ENCODE data around the gene LRRFIP1.
"Not testable (repeated sequence)": the region's sequence is repeated elsewhere in the genome, so short reads cannot be mapped to it uniquely, and the experiment has no call there.

The LRRFIP1 gene

GRCh38 chr2:237604391-237604790, 23.0 kb upstream of the LRRFIP1 start:
- TF ChIP-seq CTCF (IDR thresholded peaks at IDR 0.05; ENCODE audit: low read depth, low read length): no peak
- H3K4me3 ChIP-seq (replicated peaks in 1 of 2; ENCODE audit: low read depth in 2 of 2, low read length in 2 of 2): no peak overlapping the region
- no peak for DNase-seq (ENCODE audit: low read depth in 2 of 2)

DNA sequence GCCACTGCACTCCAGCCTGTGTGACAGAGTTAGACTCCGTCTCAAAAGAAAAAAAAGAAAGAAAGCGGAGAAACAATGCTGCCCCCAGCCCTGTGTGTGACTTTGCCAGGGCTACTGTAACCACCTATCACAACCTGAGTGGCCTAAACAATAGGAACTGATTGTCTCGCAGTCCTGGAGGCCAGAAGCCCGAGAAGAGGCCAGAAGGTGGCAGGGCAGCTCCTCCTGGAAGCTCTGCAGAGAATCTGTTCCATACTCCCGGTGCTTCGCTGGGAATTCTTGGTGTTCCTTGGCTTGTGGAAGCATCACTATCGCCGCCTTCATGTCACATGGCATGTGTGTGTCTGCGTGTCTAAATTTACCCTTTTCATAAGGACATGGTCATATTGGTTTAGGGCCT, 22.4 kb upstream of the LRRFIP1 start:
- DNase-seq (ENCODE audit: low read depth in 2 of 2): peak; percentile 61 to 68
- no peak overlapping the region for H3K4me3 ChIP-seq (replicated peaks in 1 of 2; ENCODE audit: low read depth in 2 of 2, low read length in 2 of 2)
- TF ChIP-seq CTCF (IDR thresholded peaks at IDR 0.05; ENCODE audit: low read depth, low read length): peak; percentile 52

- DNase-seq (ENCODE audit: low read depth in 2 of 2); H3K4me3 ChIP-seq (replicated peaks in 1 of 2; ENCODE audit: low read depth in 2 of 2, low read length in 2 of 2): not testable (repeated sequence)
Measured at GRCh38 chr2:237606522-237606921, 20.9 kb upstream of the LRRFIP1 start.

DNA sequence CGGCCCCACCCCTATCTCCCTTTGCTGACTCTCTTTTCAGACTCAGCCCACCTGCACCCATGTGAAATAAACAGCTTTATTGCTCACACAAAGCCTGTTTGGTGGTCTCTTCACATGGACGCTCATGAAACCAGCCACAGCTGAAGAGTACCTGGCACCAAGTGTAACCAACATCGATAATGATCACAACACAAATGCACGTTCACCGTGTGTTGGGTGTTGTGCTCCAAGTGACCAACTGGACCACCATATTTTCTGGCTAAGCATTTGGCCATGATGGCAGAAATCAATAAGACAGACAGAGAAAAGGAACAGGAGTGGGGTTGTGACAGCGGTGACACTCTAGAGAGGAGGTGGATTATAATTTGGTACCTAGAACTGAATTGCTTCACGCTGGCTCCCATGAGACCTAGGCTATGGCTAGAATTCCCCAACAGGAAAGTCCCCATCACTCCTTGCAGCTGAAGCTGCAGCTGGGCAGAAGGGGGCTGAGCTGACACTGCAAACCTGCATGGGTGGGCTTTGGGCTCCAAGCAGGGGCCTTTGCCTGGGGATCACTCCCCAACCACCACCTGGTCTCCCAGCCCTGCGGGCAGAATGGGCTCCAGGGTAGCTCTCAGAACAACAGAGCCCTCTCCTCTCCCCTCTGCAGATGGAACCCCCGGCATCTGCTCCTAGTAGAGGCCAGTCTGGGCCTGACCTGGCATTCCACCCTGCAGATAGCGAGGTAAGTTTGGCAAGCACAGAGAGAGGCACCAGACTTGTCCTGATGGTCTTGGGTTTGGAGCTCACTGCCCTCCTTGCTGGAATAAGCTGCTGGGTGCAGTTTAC, 14.6 kb upstream of the LRRFIP1 start:
- no peak for TF ChIP-seq CTCF (IDR thresholded peaks at IDR 0.05; ENCODE audit: low read depth, low read length)
- no peak overlapping the region for H3K4me3 ChIP-seq (replicated peaks in 1 of 2; ENCODE audit: low read depth in 2 of 2, low read length in 2 of 2)
- no peak for DNase-seq (ENCODE audit: low read depth in 2 of 2)

- DNase-seq (ENCODE audit: low read depth in 2 of 2): no peak
- H3K4me3 ChIP-seq (replicated peaks in 1 of 2; ENCODE audit: low read depth in 2 of 2, low read length in 2 of 2): no peak overlapping the region
- TF ChIP-seq CTCF (IDR thresholded peaks at IDR 0.05; ENCODE audit: low read depth, low read length): no peak
Measured at GRCh38 chr2:237613679-237614078, 13.7 kb upstream of the LRRFIP1 start.

DNA sequence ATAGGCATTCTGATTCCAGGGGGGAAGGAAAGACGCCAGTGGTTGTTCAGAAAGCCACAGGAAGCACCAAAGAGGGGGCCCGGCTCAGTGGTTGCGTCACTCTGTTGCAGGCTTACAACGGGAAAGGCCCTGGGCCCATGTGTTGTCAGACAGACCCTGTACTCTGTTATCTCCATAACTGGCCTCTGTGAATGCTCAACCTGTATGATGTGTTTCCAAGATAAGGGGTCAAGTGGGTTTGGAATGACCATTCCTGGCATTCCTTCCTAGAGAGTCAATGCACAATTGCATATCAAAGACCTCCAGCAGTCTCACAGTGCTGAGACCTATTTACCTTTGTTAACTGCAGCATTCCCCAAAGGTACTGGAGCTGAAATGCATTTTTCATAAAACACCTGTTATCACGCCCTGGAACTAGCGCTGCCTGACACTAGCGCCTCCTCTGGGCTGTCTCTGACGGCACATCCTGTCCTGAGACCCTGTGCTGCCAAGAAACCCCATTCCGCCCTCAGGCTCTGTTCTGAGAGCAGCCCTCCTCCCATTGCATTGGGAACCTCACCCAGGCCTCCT, 13.2 kb upstream of the LRRFIP1 start:
- H3K4me3 ChIP-seq (replicated peaks in 1 of 2; ENCODE audit: low read depth in 2 of 2, low read length in 2 of 2): no peak overlapping the region
- DNase-seq (ENCODE audit: low read depth in 2 of 2): peak in 1 of 2 donors; percentile 73
- peak; percentile 5 for TF ChIP-seq CTCF (IDR thresholded peaks at IDR 0.05; ENCODE audit: low read depth, low read length)

DNA sequence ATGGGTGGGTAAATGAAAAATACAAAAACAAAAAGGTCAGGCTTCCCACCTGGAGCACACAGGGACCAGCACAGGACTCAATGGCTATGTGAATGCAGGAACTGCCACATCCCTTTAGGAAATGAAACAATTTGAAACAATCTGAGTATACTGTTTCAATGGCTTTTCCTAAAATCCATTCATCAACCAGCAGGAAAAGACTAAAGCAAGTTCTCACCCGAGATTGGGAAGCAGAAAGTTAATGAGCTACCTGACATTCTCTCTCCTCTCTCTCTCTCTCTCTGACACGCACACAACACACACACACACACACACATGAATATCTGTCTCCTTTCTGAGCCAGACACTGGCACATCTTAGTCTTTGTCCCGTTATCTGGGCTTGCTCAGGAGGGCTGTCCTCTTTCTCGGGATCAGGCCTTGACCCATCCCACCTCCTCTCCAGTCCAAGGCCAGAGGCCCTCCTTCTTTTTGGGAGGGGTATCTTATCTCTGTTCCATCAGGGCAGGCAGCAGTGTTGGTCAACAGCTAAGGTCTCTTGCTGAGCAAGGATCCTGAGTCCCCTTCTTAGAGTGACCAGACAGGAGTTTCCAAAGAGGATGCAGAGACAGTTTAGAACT, 11.6 kb upstream of the LRRFIP1 start:
- H3K4me3 ChIP-seq (replicated peaks in 1 of 2; ENCODE audit: low read depth in 2 of 2, low read length in 2 of 2): no peak overlapping the region
- DNase-seq (ENCODE audit: low read depth in 2 of 2): no peak
- no peak for TF ChIP-seq CTCF (IDR thresholded peaks at IDR 0.05; ENCODE audit: low read depth, low read length)

Data from cardiac fibroblast (primary cell).